Activated CD8-positive, alpha-beta memory T cell treated with anti-CD3 and anti-CD28 coated beads, Interleukin-2, amount 50 U/mL, for 24 hours (primary cell): Measurements from ENCODE around the gene ELF2.
"Not testable (repeated sequence)": the region's sequence is repeated elsewhere in the genome, so short reads cannot be mapped to it uniquely, and the experiment has no call there.

ENCODE experiments used
- DNase-seq: peaks from one replicate; pipeline ENCODE4 v3.0.0-alpha.2; 2020; ENCODE audit errors: extremely low read depth

ELF2 gene

DNA sequence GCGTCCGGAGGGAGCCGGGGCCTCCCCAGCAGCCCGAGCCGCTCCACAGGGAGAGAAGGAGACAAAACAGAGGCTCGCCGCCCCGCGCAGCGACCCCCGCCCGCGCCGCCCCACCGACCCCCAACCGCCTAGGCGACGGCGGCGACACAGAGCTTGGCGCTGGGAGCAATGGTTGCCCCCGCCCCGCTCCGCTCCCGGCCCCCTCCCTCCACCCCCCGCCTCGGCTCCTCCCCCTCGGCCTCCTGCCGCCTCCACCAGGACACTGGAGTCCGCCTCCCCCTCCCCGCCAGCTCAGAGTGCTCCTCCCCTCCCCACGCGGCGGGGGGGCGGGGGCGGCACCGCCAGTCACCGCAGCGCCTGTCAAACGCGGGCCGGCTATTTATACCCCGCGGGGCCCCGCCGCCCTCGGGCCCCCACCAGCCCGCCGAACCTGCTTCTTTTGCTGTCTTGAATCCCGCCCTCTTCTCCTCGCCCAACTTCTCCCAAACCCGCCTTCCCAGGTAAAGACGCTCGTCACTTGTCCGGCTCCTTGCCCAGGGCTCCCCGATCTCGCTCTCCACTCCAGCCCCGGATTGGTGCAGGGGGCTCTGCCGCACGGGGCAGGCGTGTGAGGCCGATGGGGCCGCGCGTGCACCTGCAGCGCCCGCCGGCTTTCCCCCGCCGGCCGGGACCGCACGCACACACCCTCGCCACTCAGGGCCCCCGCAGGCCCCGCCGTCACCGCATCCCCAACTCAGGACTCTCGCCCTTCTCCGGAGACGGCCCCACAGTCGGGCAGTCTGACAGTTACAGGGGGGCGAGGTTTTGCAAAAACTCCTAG, at the start of gene ELF2:
ELF2 (minus strand) TSS at position 170 of the 820 bp plus-strand sequence. CDS start 39,517 bp downstream, outside the sequence.
- DNase-seq = peak; percentile 26

GRCh38 chr4:139223682-139224317, 46.8 kb upstream of the ELF2 start:
- DNase-seq = no peak

DNA sequence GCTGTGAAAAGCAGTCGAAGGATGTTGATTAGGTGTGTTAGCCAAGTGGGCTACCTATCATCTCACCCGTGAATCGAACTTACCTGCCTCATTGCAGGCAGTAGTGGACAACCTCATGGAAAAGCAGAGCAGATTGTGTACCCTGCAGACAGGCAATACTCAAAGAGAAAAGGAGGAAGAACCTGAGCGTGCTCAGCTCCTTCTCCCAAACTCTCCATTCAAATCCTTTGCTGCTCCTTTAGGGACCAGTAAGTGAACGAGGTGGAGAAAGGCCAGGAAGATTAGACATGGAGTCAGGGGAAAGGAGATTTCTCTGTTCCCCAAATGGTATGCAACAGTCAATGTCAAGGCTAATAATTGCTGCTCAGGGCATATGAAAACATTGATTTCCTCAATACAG, 45.2 kb upstream of the ELF2 start:
- no peak for DNase-seq

DNA sequence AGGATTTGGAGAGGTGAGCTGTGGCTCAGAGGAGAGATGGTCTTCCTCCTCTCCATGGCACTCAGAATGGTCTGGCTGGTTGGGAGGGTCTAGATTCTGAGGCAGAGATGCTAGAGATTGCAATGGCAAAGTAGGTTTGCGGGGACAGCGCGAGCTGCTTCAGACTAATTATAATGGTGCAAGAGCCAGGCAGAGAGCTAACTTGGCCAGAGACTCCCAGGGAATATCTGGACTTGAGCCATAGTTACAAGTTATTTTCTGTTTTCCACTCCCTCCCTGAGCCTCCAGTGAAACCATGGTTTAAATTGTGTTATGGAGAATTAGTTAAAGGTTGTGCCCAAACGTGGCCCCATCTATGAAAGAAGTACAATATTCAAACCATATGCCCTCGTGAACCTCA, 44.7 kb upstream of the ELF2 start:
- no peak for DNase-seq

- no peak for DNase-seq
Measured at GRCh38 chr4:139219450-139220055, 42.5 kb upstream of the ELF2 start.

- DNase-seq = no peak
Measured at GRCh38 chr4:139214039-139214534, 37.1 kb upstream of the ELF2 start.

DNA sequence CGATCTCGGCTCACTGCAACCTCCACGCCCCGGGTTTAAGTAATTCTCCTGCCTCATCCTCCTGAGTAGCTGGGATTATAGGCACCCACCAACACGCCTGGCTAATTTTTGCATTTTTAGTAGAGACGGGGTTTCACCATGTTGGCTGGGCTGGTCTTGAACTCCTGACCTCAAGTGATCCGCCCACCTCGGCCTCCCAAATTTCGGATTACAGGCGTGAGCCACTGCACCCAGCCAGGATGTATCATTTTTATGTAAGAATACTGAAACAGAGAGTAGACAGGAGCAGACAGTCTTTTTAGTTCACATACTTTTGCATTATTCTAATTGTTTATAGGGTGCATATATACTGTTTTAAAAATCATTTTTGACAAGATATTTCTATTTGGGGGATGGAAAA, 36.6 kb upstream of the ELF2 start:
- DNase-seq = not testable (repeated sequence)

DNA sequence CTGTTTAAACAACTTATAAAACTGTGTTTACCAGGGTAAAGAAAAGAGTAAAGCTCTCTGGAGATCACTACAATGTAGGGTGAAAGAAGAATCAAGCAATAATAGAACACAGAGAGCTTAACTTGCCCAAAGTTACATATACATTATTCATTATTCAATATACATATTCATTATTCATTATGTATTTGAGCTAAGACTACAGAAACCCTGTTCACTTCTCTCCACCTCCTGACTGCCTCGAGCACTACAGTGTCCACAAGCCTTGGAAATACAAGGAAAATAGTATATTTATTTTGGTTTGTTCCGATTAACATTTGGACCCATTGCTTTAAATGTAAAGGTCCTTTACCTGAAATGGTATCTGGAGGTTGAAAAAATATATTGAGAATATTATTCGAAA, 35.9 kb upstream of the ELF2 start:
- DNase-seq = no peak

DNA sequence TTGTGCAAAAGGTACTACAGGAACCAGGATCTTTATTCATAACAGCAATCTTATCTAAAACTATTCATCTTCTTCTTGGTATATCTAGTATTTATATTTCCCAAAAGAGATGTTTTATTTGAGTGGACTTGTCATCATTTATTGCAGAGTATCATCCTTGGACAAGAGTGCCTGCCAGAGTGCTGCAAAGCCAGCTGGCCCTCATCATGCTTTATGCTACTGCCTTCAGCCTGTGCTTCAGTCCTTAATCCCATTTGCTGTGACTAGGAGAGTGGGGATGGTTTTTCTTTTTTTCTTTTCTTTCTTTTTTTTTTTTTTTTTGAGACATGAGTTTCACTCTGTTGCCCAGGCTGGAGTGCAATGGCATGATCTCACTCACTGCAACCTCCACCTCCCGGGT, 33.5 kb upstream of the ELF2 start:
- DNase-seq = no peak

GRCh38 chr4:139209470-139210063, 32.5 kb upstream of the ELF2 start:
- DNase-seq = no peak

DNA sequence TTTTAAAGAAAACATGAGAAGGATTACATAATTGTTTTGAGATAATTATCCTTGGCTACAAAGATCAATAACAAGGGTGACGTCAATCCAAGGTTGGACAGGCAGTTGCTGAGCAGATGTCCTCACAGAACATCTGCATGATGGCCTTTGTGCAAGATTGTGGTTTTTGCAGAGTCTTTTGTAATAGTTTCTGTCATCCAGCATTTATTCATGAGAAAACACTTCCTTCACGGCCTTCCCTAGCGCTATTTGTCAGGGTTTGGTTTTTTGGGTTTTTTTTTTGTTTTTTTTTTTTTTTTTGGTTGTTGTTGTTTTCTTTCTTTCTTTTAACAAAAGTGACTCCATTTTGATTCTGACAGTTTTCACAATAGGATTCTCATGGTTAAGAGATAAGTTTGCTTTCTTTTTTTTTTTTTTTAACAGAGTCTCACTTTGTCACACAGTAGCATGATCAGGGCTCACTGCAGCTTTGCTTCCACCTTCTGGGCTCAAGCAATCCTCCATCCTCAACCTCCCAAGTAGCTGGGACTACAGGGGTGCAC, 31.5 kb upstream of the ELF2 start:
- no peak for DNase-seq

GRCh38 chr4:139207873-139208403, 30.9 kb upstream of the ELF2 start:
- DNase-seq = no peak

DNA sequence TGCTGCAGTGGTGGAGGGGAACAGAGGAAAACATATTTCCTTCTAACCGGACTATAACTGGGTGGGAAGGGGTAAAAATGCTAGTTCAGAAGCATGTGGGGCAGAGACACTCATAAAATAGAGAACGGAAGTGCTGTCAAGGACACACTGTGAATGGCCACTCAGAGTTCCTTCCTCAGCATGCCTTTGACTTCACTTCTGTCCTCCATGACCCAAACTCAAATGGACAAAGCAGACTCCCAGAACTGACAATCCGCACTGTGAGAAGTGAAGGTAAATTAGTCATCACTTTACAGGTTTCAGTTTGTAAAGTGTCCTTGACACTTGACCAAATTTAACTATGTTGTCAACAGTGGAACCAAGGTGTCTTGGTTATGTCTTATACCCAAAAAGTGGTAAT, 30.2 kb upstream of the ELF2 start:
- no peak for DNase-seq

DNA sequence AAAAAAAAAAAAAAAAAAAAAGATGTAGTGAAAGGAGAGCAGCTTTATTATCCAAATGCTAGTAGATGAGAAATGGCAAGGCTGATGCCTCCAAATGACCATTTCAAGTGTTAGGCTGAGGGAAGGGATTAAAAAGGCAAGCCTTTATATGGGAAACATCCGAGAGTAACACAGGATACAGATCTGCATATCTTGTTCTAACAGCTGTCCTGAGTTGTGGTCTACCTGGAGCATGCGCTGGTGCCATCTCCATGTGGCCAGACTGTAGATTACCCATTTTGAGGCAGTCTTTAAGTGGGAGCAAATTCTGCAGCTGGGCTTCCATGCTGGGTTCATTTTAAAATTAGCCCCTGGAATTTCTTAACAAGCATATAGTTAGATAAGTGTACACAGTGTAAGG, 26.0 kb upstream of the ELF2 start:
- no peak for DNase-seq

DNA sequence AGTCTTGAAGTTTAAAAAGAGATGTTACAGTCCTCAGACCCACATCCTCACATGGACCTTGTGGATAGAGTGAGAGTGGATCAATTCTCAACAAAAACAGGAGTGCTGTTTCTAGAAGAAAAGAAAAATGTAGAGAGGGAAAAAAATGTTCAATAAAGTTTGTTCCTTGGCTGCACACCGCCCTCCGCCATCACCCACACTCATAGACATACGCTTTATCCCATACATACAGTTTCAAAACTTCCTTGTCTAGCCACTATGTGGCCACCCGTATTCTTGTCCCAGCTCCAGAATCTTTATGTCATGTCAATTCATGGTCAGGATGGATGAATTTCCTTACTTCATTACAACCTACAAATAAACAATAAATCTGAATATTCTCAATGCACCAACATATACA, 23.5 kb upstream of the ELF2 start:
- DNase-seq = no peak

DNA sequence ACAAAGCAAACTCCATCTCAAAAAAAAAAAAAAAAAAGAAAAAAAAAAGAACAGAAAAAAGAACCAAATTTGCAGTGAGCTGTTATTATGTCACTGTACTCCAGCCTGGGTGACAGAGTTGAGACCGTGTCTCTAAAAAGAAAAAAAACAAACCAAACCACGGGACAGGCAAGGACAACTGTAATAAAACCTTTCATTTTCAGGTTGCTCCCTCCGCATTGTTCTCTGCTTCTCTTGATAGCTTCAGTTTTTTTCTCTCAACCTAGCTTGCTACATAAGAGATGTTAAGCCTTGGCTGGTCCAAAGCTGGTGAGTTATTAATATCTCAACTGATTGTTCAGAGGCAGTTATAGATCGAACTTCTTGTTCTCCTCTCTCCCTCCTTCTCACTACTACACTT, 23.1 kb upstream of the ELF2 start:
- no peak for DNase-seq

GRCh38 chr4:139197214-139197613, 20.2 kb upstream of the ELF2 start:
- not testable (repeated sequence) for DNase-seq

DNA sequence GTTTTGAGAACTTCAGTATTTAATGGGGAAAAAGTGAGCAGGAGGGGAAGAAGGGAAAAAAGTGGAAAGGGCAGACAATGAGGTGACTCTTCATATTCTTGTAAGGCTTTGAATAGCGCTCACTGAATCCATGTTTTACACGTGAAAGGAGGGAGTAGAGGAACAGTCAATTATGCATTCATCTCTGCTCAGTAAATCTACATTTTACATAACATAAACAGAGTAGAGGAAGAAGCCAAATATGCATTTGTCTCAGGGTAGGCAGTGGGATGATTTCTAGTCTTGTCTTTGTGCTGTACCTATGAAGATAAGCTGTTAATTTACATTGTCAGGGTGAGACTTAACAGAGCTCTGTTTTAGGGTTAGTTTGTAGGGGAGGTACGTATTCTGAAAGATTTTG, 19.4 kb upstream of the ELF2 start:
- no peak for DNase-seq

DNA sequence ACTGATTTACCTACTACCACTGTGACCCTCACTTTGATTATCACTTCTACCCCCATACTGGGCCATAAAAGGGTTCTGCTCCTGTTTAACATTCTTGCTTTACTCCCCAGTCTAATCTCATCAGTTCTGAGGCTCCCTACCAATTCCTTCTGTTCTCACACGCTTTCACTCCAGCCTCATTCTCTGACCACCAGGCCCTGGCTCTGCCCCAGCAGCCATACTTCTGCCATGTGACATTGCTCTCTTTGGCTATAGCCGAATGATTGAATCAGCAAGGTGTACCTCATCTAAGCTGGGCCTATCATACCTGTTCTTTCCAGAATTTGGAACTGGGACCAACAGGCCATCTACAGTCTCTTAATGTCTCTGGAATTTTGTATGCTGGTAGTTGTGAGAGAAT, 14.4 kb upstream of the ELF2 start:
- no peak for DNase-seq

DNA sequence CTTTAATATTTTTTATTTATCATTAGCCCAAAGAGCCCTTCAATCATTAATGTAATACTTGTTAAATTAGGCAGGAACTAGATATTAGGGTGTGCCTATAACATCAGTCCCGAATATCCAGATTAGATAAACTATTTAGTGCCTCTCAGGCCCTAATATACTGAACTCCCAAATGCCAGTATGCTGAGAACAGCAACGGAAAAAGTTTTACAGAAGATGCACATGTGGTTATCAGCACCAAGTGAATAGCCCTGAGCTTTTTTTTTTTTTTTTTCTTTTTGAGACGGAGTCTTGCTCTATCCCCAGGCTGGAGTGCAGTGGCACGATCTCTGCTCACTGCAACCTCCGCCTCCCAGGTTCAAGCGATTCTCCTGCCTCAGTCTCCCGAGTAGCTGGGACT, 13.0 kb upstream of the ELF2 start:
- DNase-seq = no peak

DNA sequence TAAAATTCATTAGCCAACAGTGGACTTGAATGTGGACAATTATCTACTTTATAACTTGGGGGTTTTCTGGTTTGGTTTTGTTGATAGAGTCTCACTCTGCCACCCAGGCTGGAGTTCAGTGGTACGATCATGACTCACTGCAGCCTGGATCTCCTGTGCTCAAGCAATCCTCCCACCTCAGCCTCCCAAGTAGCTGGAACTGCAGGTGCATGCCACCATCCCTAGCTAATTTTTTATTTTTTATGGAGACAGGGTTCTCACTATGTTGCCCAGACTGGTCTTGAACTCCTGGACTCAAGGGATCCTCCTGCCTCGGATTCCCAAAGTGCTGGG, 12.4 kb upstream of the ELF2 start:
- no peak for DNase-seq
